Neural cell (in vitro differentiated cells): ENCODE results near the gene TRAF3.

Experiments used
- MXI1 ChIP-seq: fragments of 450-650 bp; conservative IDR thresholded peaks from 2 replicates; pipeline ENCODE4 v1.6.1; 2014; ENCODE audit warnings: antibody characterized with exemption, mild to moderate bottlenecking; ENCODE audit not compliant: poor library complexity, severe bottlenecking
- POLR2AphosphoS5 ChIP-seq: IDR thresholded peaks from 2 replicates; pipeline ENCODE4 v1.6.1; 2012
- REST ChIP-seq: IDR thresholded peaks from 2 replicates; pipeline ENCODE4 v1.6.1; 2012; ENCODE audit warnings: borderline replicate concordance
- TF ChIP-seq, protein P1 (sequence below): fragments of 450-650 bp; IDR thresholded peaks from 2 replicates; pipeline ENCODE4 v1.5.1; 2014; ENCODE audit warnings: antibody characterized with exemption, mild to moderate bottlenecking, moderate library complexity; ENCODE audit not compliant: poor library complexity, severe bottlenecking

- TF ChIP-seq, protein P1, sequence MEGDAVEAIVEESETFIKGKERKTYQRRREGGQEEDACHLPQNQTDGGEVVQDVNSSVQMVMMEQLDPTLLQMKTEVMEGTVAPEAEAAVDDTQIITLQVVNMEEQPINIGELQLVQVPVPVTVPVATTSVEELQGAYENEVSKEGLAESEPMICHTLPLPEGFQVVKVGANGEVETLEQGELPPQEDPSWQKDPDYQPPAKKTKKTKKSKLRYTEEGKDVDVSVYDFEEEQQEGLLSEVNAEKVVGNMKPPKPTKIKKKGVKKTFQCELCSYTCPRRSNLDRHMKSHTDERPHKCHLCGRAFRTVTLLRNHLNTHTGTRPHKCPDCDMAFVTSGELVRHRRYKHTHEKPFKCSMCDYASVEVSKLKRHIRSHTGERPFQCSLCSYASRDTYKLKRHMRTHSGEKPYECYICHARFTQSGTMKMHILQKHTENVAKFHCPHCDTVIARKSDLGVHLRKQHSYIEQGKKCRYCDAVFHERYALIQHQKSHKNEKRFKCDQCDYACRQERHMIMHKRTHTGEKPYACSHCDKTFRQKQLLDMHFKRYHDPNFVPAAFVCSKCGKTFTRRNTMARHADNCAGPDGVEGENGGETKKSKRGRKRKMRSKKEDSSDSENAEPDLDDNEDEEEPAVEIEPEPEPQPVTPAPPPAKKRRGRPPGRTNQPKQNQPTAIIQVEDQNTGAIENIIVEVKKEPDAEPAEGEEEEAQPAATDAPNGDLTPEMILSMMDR, result no peak
- TF ChIP-seq REST (no peak), POLR2AphosphoS5 (no peak), MXI1 (no peak)
These were observed 167.4 kb downstream of the TRAF3 start for GRCh38 chr14:102944448-102945330.
